Islet precursor cell (in vitro differentiated cells): ENCODE results near the gene HMOX2.

ENCODE experiments used
- DNase-seq: peaks from one replicate; pipeline ENCODE4 v3.0.0-alpha.2; 2018

HMOX2 gene

DNA sequence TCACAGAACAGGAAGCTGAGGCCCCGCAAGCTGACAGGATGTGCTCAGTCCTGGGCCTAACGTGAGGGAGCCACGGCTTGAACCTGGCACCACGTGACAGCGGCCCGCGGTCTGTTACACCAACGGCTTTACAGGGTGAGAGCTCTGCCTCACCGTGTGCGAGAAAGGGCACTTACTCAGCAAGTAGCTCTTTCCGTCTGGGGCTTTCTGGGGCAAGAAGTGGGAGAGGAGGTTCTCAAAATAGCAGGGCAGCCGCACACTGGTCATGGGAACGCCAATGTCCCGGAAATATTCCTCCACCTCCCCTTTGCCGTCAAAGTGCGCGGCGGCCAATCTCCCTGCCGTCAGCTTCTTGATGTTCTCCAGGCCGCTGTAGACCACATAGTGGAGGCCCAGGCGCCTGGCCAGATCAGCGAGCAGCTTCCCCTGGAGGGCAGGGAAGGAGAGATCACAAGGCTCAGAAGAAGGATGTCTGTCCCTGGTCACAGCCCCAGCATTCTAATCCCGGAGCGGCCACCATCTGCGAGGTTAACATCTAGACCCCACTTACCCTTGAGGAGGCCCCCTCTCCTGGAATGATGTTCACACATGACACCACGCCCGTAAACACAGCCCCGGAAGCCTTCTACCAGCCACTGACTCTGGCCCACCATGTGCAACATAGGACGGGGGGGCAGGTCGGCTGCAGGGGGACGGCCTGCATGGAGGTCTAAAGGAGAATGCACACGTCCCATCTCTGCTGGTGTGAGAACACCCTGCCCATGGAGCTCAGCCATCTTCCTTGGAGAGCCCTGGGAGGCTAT is 10.0 kb upstream of the HMOX2 start:
- DNase-seq: no peak

DNA sequence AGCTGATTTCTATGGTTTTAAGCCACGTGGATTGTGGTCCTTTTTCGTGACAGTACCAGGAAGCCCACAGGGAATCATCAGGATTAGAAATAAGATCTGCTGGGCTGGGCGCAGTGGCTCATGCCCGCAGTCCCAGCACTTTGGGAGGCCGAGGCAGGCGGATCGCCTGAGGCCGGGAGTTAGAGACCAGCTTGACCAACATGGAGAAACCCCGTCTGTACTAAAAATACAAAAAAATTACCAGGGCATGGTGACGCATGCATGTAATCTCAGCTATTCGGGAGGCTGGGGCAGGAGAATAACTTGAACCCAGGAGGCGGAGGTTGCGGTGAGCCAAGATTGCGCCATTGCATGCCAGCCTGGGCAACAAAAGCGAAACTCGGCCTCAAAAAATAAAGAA is 8.3 kb upstream of the HMOX2 start:
- DNase-seq: no peak

DNA sequence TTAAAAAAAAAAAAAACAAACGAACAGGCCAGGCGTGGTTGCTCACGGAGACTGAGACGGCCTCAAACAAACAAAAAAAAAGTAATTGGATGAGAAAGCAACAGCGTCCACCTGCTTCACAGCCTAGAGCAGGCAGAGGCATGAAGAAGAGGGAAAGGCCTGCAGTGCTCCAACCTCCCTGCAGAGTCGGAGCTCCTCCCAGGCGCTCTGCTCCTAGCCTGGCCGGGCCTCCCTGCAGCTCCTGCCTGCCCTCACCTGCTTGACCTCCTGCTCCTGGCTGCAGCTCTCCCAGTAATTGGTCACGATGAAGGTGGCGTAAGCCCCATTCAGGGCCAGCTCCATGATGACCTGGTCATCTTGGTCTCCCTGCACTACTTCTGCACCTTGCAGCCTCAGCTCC is 7.2 kb upstream of the HMOX2 start:
- DNase-seq: no peak

DNA sequence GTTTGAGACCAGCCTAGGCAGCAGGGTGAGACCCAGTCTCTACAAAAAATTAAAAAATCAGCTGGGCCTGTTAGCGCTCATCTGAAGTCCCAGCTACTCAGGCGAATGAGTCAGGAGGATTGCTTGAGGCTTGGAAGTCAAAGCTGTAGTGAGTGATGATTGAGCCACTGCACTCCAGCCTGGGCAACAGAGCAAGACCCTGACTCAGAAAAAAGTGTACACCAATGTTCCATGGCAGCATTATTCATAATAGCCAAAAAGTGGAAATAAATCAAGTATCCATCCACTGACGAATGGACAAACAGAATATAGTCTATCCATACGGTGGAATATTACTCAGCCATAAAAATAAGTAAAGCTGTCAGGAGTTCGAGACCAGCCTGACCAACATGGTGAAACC is 4.3 kb upstream of the HMOX2 start:
- no peak for DNase-seq

DNA sequence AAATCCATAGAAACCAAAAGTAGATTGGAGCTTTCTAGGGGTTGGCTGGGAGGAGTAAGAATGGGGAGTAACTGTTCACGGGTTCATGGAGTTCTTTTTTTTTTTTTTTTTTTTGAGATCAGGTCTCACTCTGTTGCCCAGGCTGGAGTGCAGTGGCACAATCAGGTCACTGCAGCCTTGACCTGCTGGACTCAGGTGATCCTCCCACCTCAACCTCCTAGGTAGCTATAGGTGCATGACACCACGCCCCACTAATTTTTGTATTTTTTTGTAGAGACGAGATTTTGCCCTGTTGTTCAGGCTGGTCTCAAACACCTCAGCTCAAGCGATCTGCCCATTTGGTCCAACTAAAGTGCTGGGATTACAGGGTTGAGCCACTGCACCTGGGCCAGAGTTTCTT is 3.3 kb upstream of the HMOX2 start:
- no peak for DNase-seq

DNA sequence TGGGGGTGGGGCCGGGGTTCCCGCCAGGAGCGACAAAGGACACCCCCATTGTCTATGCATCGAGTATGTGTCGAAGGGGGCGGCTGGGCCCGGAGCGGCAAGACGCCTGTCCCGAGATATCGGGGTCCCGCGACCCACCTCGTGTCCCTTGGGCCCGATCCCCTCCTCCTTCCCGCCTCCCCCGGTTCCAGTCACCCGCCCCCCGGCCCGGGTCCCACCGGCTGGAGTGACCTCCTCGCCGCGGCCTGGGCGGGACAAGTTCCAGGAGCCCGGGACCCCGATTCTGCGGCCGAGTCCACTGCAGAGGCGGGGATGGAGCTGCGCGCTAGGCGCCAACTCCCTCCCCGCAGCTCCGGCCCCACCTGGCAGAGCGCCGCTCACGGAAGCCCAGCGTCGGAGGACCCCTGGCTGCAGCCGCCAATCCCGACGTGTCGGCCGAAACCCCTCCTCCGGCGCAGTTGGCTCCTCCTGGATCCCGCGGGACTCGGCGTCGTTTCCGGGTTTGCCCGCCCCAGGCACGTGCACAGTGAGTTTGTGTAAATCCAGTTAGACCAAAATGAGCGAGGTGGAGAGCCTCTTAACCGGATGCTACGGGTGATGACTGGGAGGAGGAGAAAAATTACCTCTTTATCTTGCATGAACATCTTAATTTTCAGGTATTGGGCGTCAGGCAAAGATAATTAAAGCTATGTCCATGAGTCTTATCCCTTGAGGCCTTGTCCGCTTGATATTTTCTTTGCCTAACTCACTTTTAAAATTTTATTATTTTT is 1.8 kb upstream of the HMOX2 start, which contains the start of gene NMRAL1:
Gene NMRAL1 (minus strand): TSS at position 434 of the 770 bp plus-strand sequence. CDS start 493 bp downstream, outside the sequence.
- peak; percentile 96 for DNase-seq

DNA sequence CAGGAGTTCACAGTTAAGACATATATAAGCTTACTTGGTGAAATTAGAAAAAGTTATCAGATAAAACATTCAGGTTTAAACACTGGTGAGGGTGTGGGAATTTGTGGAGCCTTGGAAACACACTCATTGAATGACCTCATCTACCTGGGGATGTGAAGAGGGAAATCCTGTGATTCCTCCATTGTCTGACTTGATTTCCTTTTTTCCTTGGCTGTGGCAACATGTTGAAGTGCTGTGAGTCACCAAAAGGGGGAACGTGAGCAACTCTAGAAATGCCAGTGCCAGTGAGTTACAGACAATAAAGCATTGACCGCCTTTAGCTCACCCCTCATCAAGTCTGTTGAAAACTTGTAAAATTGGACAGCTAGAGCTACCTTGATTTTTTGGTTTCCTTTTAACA is 1.8 kb downstream of the HMOX2 start:
- DNase-seq: no peak

DNA sequence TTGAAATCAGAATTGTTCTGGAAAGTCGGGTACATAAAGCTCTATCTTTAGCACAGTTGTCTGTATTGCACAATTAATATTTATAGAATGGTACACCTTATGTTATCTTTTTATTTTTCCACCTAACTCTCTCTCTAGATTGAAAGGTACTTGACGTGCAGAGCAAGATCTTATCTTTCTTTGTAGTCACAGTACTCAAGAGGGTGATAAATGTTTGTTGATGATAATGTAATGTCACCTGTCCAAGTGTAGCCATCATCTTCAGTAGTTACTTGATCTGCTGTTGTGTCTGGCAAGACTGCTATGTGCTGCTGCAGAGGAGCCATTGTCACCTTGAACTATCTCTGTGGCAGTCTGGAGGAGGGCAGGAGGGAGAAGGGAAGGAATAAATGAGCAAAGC is 5.3 kb downstream of the HMOX2 start:
- DNase-seq: no peak

DNA sequence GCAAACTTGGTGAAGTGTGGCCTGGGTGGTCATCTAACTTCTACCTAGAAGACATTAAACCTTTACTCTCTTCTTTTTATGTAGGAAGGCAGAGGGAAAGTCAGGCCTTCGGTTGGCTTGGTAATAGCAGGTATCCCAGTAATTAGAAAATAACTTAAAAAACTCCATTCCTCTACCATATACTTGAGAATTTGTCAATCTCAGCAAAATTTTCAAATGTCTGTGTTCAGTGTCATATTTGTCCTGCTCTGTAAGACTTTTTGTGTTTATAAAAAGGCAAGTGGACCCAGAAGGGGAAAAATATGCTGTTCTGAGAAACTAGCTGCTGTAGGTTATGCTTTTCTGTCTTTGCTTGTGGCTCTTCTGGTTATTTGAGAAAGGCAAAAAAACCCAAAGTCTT is 5.8 kb downstream of the HMOX2 start:
- DNase-seq: no peak

DNA sequence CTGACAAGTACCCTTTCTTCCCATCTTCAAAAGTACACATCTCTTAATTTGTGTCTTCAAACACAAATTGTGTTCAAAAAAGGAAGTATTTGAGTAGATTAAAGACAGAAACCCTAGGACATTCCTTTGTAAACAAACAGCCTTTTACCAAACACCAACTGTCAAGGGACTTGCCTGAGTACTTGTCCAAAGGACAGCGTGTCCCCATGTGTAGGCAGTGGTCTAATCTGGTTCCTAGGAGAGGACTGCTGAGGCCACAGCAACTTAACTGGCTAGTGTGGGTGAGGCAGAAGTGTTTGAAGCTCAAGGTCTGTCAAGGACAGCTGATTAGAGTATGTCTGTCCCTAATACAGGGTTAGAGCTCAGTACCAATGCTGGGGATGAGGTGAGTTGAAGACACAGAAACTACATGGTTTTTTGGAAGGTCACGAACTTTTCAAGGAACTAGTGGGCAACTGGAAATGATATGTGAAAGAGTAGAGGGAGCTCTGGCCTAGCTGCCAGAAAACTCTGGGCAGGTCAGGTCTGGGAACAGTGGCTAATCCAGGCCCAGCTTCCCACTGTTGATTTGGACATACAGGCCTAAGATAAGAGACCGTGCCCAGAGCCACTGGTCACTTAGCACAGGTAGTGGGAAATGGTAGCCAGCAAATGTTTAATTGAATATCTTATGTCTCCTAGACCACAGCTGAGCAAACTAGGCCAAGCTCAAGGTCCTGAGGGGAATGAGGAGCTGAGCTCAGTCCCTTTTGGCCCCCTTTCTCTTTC is 10.1 kb downstream of the HMOX2 start:
- DNase-seq: no peak

DNA sequence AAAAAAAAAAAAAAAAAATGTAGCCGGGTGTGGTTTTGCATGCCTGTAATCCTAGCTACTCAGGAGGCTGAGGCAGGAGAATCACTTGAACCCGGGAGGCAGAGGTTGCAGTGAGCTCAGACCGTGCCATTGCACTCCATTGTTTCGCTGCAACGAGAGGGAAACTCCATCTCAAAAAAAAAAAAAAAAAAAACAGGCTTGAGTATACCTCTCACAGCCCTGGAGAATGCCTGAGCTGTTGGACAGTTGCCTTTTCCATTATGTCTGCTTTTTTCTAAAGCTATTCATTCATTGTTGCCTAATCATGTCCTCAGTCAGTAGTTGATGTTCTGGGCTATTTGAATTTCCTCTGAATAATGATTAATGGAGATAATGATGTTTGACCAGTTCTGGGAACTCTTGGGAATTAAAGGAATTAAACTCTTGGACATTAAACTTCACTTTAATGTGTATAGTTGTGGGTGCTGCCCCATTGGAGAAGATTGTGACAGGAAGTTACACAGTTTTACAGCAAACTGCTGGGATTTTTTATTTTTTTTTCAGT is 11.8 kb downstream of the HMOX2 start:
- no peak for DNase-seq

DNA sequence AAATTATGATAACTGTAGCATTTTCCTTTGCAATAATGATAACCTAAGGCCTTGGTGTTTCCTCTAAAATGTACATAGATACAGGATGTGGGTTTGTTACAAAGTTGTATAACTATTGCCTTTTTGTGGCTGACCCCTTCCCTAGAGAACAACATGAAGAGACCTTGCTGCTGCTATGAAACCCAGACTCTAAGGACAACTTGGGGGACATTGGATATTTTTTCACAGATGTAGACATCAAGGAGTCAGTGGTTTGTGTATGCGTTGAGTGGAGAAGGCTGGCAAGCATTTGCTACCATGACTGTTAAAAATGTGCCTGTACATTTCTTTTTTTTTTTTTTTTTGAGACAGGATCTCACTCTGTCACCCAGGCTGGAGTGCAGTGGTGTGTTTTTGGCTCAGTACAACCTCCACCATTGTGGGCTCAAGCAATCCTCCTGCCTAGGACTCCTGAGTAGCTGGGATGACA is 12.3 kb downstream of the HMOX2 start:
- DNase-seq: no peak

DNA sequence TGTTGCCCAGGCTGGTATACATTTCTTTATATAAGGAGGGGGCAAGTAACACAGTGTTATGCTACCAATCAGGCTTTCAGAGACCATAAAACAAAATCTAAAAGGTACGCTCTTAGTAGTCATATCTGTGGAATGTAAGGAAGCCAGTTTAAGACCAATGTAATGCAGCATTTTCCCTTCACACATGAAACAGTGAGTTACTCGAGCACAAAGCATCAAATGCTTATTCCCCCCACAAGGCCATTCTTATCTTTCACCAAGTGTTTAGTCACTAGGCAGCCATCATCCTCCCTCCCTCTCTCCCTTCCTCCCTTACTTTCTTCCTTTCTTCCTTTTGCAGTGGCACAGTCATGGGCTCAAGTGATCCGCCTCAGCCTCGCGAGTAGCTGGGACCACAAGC is 12.8 kb downstream of the HMOX2 start:
- no peak for DNase-seq

DNA sequence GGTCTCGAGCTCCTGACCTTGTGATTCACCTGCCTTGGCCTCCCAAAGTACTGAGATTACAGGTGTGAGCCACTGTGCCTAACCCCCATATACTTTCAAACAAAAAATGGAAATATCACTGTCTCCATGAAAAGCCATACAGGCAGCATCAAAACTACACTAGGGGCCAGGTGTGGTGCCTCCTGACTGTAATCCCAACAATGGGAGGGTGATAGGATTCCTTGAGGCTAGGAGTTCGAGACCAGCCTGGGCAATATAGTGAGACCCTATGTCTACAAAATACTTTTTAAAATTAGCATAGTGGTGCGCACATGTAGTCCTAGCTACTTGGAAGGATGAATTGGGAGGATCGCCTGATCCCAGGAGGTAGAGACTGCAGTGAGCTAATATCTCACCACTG is 15.7 kb downstream of the HMOX2 start:
- no peak for DNase-seq

DNA sequence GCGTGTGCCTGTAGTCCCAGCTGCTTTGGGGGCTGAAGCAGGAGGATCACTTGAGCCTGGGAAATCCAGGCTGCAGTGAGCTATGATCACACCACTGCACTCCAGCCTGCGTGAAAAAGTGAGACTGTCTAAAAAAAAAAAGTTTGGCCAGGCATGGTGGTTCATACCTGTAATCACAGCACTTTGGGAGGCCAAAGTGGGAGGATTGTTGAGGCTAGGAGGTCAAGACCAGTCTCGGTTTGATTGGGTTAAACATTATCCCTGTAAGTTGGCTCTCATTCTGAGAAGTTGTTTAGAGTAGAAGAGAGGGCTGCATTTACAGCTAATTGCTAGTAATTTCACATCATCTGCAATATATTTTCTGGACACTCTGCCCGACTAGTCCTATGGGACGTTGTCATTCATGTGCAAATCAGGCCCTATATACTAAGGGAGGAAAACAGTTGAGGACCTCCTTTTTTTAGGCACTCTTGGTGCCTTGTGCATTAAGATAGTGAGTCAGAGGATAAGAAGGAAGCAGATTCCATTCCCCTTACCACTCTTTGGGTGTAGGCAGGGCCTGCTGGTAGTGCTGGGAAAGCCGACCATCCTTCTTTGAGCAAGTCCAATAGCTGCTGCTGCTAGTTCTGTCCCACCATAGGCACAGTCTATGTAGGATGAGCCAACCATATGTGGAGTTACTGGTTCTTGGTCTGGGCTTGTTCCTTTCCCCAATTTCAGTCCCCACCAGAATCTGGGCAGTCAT is 18.7 kb downstream of the HMOX2 start:
- peak; percentile 89 for DNase-seq

DNA sequence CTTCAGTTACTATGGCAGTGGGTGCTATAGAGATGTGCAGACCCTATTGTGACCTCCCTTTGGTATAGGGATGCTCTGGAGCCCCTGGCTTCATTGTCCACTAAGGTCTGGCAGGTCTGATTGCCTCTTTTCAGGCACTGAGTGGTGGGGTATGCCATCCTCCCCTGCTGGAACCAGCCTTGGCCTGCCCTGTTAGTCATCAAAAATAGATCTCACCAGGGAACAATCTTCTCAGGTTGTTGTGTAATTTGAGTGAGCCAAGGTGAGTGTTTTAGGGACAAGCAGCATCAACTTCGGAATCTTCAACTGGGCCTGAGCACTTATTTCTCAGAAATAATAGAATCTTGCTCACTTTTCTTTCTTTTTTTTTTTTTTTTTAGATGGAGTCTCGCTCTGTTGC is 19.6 kb downstream of the HMOX2 start:
- DNase-seq: no peak

DNA sequence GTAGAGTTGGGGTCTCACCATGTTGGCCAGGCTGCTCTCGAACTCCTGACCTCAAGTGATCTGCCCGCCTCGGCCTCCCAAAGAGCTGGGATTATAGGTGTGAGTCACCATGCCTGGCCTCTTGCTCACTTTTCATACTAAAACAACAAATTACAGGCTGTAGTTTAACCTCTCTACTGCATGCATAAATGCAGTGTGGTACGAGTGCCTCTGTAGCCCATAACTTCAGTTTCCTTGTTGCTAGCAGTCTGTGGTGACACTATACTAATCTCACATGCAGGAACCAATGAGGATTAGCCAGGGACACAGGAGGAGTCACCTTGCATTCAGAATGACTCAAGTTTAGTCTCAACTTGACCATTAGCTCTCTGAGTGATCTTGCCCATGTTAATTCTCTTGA is 20.1 kb downstream of the HMOX2 start:
- no peak for DNase-seq

DNA sequence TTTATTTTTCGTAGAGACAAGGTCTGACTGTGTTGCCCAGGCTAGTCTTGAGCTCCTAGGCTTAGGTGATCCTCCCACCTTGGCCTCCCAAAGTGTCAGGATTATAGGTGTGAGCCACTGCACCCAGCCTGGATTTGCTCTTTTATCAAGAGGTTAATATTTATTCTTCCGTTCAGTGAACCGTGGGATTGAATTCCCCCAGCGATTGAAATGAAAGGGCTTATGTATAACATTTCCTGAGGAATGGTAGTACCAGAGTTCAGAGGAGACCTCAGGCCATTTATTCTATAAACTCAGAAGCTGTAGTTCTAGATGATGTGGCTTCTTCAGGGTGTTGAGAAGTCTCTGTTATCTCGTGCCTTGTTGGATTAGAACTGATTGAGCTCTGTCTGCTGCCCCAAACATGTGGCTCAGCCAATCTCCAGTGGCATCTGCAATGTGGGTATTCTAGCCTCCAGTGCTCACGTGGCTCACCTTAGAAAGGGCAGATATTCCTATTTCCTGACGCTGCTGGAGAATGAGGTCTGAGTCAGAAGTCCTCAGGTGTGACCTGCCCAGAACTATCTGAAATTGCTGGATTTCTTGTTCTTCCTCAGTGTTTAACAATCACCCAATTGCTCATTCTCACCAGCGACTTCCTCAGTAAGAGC is 22.5 kb downstream of the HMOX2 start:
- no peak for DNase-seq

DNA sequence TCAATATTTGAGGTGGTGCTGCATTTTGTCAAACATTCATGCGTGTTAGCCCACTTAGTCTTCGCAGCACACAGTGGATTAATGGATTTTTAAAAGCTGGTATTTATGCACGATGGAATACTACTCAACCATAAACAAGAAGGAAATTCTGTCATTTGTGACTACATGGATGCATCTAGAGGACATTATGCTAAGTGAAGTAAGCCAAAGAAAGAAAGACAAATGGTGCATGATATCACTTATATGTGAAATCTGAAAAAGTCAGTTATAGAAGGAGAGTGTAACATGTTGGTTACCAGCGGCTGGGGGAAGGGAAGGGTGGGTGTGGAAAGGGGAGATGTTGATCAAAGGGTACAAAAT is 23.0 kb downstream of the HMOX2 start:
- no peak for DNase-seq

DNA sequence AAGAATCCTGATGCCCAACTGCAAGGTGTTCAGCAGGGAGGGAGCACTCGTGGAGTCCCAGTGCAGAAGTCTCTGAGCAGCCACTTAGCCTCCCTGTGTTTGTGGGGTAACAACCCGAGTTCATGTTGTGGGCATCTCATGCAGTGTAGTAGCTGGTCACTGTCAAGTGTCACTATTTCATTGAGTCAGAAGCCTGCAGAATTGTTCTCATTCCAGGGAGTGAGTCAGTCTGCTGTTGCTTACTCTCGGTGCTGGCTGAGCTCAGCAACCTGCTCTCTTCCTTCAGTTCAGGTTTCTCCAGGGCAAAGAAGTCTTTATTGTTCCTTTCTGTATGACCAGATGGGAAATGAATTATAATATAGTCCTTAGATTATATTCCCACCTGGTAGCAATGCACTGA is 24.1 kb downstream of the HMOX2 start:
- DNase-seq: peak; percentile 91

DNA sequence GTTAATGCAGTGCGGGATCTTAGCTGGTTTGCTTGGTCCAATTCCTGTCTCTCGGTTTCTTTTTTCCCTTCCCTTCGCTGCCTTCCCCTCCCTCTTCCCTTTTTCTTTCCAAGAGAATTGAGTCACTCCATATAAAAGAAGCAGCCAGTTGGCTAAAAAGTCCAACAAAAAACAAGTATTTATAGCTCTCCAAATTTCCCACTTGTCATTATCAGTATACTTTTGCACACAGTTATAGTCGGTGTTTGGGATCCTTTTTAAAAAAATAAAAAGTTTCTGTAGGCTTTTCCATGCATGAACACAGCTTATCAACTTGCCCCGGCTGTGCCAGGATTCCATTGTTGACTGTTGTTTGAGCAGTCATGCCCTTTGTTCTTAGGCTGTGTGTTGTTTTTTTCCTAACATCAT is 24.9 kb downstream of the HMOX2 start:
- no peak for DNase-seq
